H9 (cell line): ENCODE measurements around the gene DNAH12. TPM values are rescaled to one million over a fixed set of nuclear protein-coding genes. Genes with fewer than 3 reads are reported as not detected.
"Not testable (repeated sequence)": the region's sequence is repeated elsewhere in the genome, so short reads cannot be mapped to it uniquely, and the experiment has no call there.

ENCODE experiments used
- DNase-seq: peaks from one replicate; pipeline ENCODE4 v3.0.0-alpha.2; 2017
- H2AFZ ChIP-seq: one replicate; pipeline ENCODE4 v1.6.1; 2013; ENCODE audit warnings: mild to moderate bottlenecking, low read length, control low read depth, moderate library complexity
- H2AK5ac ChIP-seq: 2 replicates; pipeline ENCODE4 v1.6.1; 2013; ENCODE audit warnings: low read length, control low read depth, mixed read lengths; ENCODE audit not compliant: insufficient read length
- H2BK120ac ChIP-seq: one replicate; pipeline ENCODE4 v1.6.1; 2013; ENCODE audit warnings: low read depth, mild to moderate bottlenecking, low read length, control low read depth, inconsistent platforms; ENCODE audit not compliant: poor library complexity, severe bottlenecking
- H2BK12ac ChIP-seq: 2 replicates; pipeline ENCODE4 v1.6.1; 2013; ENCODE audit warnings: low read length, control low read depth, mixed read lengths, low read depth; ENCODE audit not compliant: insufficient read length
- H2BK15ac ChIP-seq: 2 replicates; pipeline ENCODE4 v1.6.1; 2013; ENCODE audit warnings: low read depth, low read length, control low read depth
- H2BK20ac ChIP-seq: one replicate; pipeline ENCODE4 v1.6.1; 2013; ENCODE audit warnings: low read depth, mild to moderate bottlenecking, low read length, control low read depth, inconsistent platforms; ENCODE audit not compliant: poor library complexity, severe bottlenecking
- H2BK5ac ChIP-seq: 2 replicates; pipeline ENCODE4 v1.6.1; 2013; ENCODE audit warnings: low read length, control low read depth, mixed read lengths; ENCODE audit not compliant: insufficient read length
- H3K14ac ChIP-seq: 2 replicates; pipeline ENCODE4 v1.6.1; 2013; ENCODE audit warnings: low read length, control low read depth; ENCODE audit not compliant: insufficient read depth
- H3K18ac ChIP-seq: 2 replicates; pipeline ENCODE4 v1.6.1; 2013; ENCODE audit warnings: low read depth, mild to moderate bottlenecking, mixed read lengths, low read length, control low read depth; ENCODE audit not compliant: insufficient read length
- H3K23ac ChIP-seq: 2 replicates; pipeline ENCODE4 v1.6.1; 2013; ENCODE audit warnings: low read length, control low read depth, mixed read lengths, low read depth; ENCODE audit not compliant: insufficient read length
- H3K23me2 ChIP-seq: 2 replicates; pipeline ENCODE4 v1.6.1; 2013; ENCODE audit warnings: low read depth, mild to moderate bottlenecking, mixed read lengths, low read length, control low read depth; ENCODE audit not compliant: insufficient read length, poor library complexity, severe bottlenecking
- H3K27ac ChIP-seq: 2 replicates; pipeline ENCODE4 v1.5.1; 2013; ENCODE audit warnings: low read length, control low read depth, mixed read lengths, low read depth; ENCODE audit not compliant: insufficient read length
- H3K27me3 ChIP-seq: 2 replicates; pipeline ENCODE4 v1.6.1; 2013; ENCODE audit warnings: low read length, control low read depth, inconsistent platforms; ENCODE audit not compliant: insufficient read depth
- H3K4ac ChIP-seq: 2 replicates; pipeline ENCODE4 v1.6.1; 2013; ENCODE audit warnings: low read depth, mild to moderate bottlenecking, control low read depth, inconsistent platforms, low read length, moderate library complexity
- H3K4me1 ChIP-seq: 2 replicates; pipeline ENCODE4 v1.6.1; 2013; ENCODE audit warnings: low read length, control low read depth, inconsistent platforms; ENCODE audit not compliant: insufficient read depth
- H3K4me2 ChIP-seq: 2 replicates; pipeline ENCODE4 v1.6.1; 2013; ENCODE audit warnings: low read length, control low read depth, mixed read lengths; ENCODE audit not compliant: insufficient read length, insufficient read depth
- H3K56ac ChIP-seq: 2 replicates; pipeline ENCODE4 v1.6.1; 2013; ENCODE audit warnings: low read depth, mild to moderate bottlenecking, mixed read lengths, low read length, control low read depth; ENCODE audit not compliant: insufficient read length
- H3K79me1 ChIP-seq: 2 replicates; pipeline ENCODE4 v1.6.1; 2013; ENCODE audit warnings: low read depth, mild to moderate bottlenecking, moderate library complexity, low read length, control low read depth, inconsistent platforms; ENCODE audit not compliant: insufficient read depth, poor library complexity, severe bottlenecking
- H3K79me2 ChIP-seq: 2 replicates; pipeline ENCODE4 v1.6.1; 2013; ENCODE audit warnings: low read length, control low read depth, inconsistent platforms; ENCODE audit not compliant: insufficient read depth
- H3K9ac ChIP-seq: 2 replicates; pipeline ENCODE4 v1.6.1; 2013; ENCODE audit warnings: low read length, control low read depth, mixed read lengths; ENCODE audit not compliant: insufficient read length; ENCODE audit errors: extremely low read depth
- H3K9me3 ChIP-seq: one replicate; pipeline ENCODE4 v1.6.1; 2013; ENCODE audit warnings: low read depth, low read length, inconsistent platforms; ENCODE audit not compliant: control insufficient read depth
- H3T11ph ChIP-seq: one replicate; pipeline ENCODE4 v1.6.1; 2013; ENCODE audit warnings: mild to moderate bottlenecking, low read length, control low read depth, inconsistent platforms
- H4K20me1 ChIP-seq: one replicate; pipeline ENCODE4 v1.6.1; 2013; ENCODE audit not compliant: control insufficient read depth, insufficient read length, insufficient read depth
- H4K5ac ChIP-seq: 2 replicates; pipeline ENCODE4 v1.6.1; 2013; ENCODE audit warnings: low read depth, mild to moderate bottlenecking, mixed read lengths, low read length, control low read depth; ENCODE audit not compliant: insufficient read length
- H4K8ac ChIP-seq: replicated peaks from 2 replicates; pipeline ENCODE4 v1.6.1; 2013; ENCODE audit warnings: low read length, control low read depth, mixed read lengths, low read depth; ENCODE audit not compliant: insufficient read length
- H4K91ac ChIP-seq: 2 replicates; pipeline ENCODE4 v1.6.1; 2013; ENCODE audit warnings: low read depth, mild to moderate bottlenecking, moderate library complexity, mixed read lengths, low read length, control low read depth; ENCODE audit not compliant: insufficient read length
- H3K27ac Mint-ChIP-seq, 3 experiments: 2 replicates in 2 of 3; 3 replicates in 1 of 3; pipeline ENCODE4 v1.8.0; 2020 to 2021; ENCODE audit warnings: mixed read lengths in 3 of 3, mild to moderate bottlenecking in 1 of 3, moderate library complexity in 1 of 3
- H3K27me3 Mint-ChIP-seq: 2 replicates; pipeline ENCODE4 v1.8.0; 2021; ENCODE audit warnings: low read depth, mild to moderate bottlenecking, moderate library complexity, mixed read lengths
- H3K36me3 Mint-ChIP-seq, 3 experiments: 2 replicates in 2 of 3; 3 replicates in 1 of 3; pipeline ENCODE4 v1.8.0; 2020 to 2021; ENCODE audit warnings: low read depth in 3 of 3, mixed read lengths in 3 of 3; ENCODE audit not compliant: insufficient read depth in 1 of 3
- H3K4me1 Mint-ChIP-seq, 2 experiments: 2 replicates each; pipeline ENCODE4 v1.8.0; 2020; ENCODE audit warnings: mixed read lengths in 2 of 2
- H3K4me3 Mint-ChIP-seq, 2 experiments: 2 replicates in 1 of 2; 3 replicates in 1 of 2; pipeline ENCODE4 v1.8.0; 2020 to 2021; ENCODE audit warnings: mild to moderate bottlenecking in 2 of 2, mixed read lengths in 2 of 2, moderate library complexity in 1 of 2
- H3K9me3 Mint-ChIP-seq, 2 experiments: 2 replicates in 1 of 2; 3 replicates in 1 of 2; pipeline ENCODE4 v1.8.0; 2020; ENCODE audit warnings: mild to moderate bottlenecking in 2 of 2, mixed read lengths in 2 of 2, moderate library complexity in 1 of 2
- WGBS: extraction: QIAGEN DNeasy Blood & Tissue Kit; methylation state at CpG from one replicate; pipeline ENCODE4 v1.1.7; 2013; ENCODE audit warnings: missing lambda C conversion rate, low lambda C conversion rate, mixed read lengths; ENCODE audit not compliant: insufficient read length; ENCODE audit errors: extremely low coverage; 5-methylcytosine and 5-hydroxymethylcytosine counted together
- total RNA-seq: library from RNA; stranded (reverse); gene quantifications from 2 replicates; pipeline ENCODE4 v1.2.1, GENCODE V29; 2021
- TF ChIP-seq, protein P1 (sequence below): fragments of 200-600 bp; sonication (generic); conservative IDR thresholded peaks from 3 replicates; pipeline ENCODE4 v1.8.0; 2021; ENCODE audit warnings: antibody characterized with exemption, mild to moderate bottlenecking

DNAH12 gene
- total RNA-seq, 1 experiment from 2014 or later: not detected

DNA sequence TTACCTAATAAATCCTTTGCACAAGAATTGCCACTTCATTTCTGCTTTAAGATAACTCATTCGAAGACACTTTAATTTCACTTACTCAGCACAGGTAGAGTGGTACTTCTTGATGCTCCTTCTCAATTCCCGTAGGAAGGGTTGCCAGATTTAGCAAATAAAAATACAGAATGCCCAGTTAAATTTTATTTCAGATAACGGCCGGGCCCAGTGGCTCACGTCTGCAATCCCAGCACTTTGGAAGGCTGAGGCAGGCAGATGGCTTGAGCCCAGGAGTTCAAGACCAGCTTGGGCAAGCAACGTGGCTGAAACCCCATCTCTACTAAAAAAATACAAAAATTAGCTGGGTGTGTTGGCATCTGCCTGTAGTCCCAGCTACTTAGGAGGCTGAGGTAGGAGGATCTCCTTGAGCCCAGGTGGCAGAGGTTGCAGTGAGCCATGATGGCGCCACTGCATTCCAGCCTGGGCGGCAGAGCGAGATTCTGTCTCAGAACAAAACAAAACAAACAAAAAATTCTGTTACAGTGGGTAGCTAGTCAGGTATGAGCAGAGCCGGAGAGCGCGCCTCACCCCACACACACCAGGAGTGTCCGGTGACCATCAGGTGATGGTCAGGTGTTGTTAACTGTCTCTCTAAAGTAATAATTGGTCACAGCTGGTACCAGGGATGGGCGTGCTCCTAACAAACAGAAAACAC lies 92.8 kb downstream of the DNAH12 start:
- Histone ChIP-seq H3K9me3 (no peaks in the 10 kb centered on the region), H3T11ph (no peak overlapping the region), H4K20me1 (no peaks in the 10 kb centered on the region), H2AFZ (no peak overlapping the region), H3K79me1 (no peaks in the 10 kb centered on the region), H2BK5ac (no peak overlapping the region), H2BK20ac (no peak overlapping the region), H4K5ac (no peak overlapping the region), H3K79me2 (no peaks in the 10 kb centered on the region), H2BK15ac (no peak overlapping the region), H3K4me1 (no peaks in the 10 kb centered on the region), H3K23ac (no peak overlapping the region), H3K23me2 (no peaks in the 10 kb centered on the region), H3K4ac (no peak overlapping the region), H3K4me2 (no peak overlapping the region), H3K27ac (no peak overlapping the region), H2BK120ac (no peak overlapping the region), H2AK5ac (no peak overlapping the region), H4K91ac (no peak overlapping the region), H2BK12ac (no peak overlapping the region), H3K27me3 (no peaks in the 10 kb centered on the region), H3K14ac (no peak overlapping the region), H3K18ac (no peak overlapping the region), H3K9ac (no peak overlapping the region), H3K56ac (no peak overlapping the region), H4K8ac (no peak overlapping the region)
- no peaks in the 10 kb centered on the region for H3K27me3 Mint-ChIP-seq
- peaks cover 6% of the 10 kb centered on the region in 2 experiments for H3K4me1 Mint-ChIP-seq
- 0 out of 7 replicates have a peak overlapping the region, but pooled peaks of 1 of the 3 experiments have one; percentile 41 for H3K27ac Mint-ChIP-seq
- no peaks in the 10 kb centered on the region for H3K9me3 Mint-ChIP-seq
- H3K36me3 Mint-ChIP-seq: no peaks in the 10 kb centered on the region
- TF ChIP-seq, protein P1, sequence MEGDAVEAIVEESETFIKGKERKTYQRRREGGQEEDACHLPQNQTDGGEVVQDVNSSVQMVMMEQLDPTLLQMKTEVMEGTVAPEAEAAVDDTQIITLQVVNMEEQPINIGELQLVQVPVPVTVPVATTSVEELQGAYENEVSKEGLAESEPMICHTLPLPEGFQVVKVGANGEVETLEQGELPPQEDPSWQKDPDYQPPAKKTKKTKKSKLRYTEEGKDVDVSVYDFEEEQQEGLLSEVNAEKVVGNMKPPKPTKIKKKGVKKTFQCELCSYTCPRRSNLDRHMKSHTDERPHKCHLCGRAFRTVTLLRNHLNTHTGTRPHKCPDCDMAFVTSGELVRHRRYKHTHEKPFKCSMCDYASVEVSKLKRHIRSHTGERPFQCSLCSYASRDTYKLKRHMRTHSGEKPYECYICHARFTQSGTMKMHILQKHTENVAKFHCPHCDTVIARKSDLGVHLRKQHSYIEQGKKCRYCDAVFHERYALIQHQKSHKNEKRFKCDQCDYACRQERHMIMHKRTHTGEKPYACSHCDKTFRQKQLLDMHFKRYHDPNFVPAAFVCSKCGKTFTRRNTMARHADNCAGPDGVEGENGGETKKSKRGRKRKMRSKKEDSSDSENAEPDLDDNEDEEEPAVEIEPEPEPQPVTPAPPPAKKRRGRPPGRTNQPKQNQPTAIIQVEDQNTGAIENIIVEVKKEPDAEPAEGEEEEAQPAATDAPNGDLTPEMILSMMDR: no peak
- DNase-seq: no peak
- WGBS: no CpG with 5 or more reads among the region's 14 CpGs
- no peak overlapping the region for H3K4me3 Mint-ChIP-seq

DNA sequence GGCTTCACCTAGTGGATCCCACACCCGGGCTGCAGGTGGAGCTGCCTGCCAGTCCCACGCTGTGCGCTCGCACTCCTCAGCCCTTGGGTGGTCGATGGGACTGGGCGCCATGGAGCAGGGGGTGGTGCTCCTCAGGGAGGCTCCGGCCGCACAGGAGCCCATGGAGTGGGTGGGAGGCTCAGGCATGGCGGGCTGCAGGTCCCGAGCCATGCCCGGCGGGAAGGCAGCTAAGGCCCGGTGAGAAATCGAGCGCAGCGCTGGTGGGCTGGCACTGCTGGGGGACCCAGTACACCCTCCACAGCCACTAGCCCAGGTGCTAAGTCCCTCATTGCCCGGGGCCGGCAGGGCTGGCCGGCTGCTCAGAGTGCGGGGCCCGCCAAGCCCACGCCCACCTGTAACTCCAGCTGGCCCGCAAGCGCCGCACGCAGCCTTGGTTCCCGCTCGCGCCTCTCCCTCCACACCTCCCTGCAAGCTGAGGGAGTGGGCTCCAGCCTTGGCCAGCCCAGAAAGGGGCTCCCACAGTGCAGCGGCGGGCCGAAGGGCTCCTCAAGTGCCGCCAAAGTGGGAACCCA lies 94.8 kb downstream of the DNAH12 start:
- H3K14ac ChIP-seq, H3K23me2 ChIP-seq, H2BK15ac ChIP-seq, H2AK5ac ChIP-seq, H4K20me1 ChIP-seq, H3K9ac ChIP-seq, DNase-seq, H3K36me3 Mint-ChIP-seq, H3K4me1 ChIP-seq, H3K9me3 Mint-ChIP-seq, H3K4me3 Mint-ChIP-seq, H3K4me1 Mint-ChIP-seq, H3K18ac ChIP-seq, H3K79me1 ChIP-seq, H2BK20ac ChIP-seq, H4K8ac ChIP-seq, H3K27ac ChIP-seq, H3K56ac ChIP-seq, H2BK120ac ChIP-seq, H3K4me2 ChIP-seq, H3K27me3 Mint-ChIP-seq, H3K79me2 ChIP-seq, H4K91ac ChIP-seq, H4K5ac ChIP-seq, H3K4ac ChIP-seq, H3K9me3 ChIP-seq, H2AFZ ChIP-seq, H2BK5ac ChIP-seq, H3T11ph ChIP-seq, H2BK12ac ChIP-seq, H3K23ac ChIP-seq, H3K27me3 ChIP-seq, H3K27ac Mint-ChIP-seq: not testable (repeated sequence)
- WGBS: no CpG with 5 or more reads among the region's 33 CpGs
